Osteocyte (in vitro differentiated cells): Measurements from ENCODE around the gene SF3A1. TPM values are rescaled to one million over a fixed set of nuclear protein-coding genes. Genes with fewer than 3 reads are reported as not detected.

ENCODE experiments used
- DNase-seq: peaks from one replicate; pipeline ENCODE4 v3.0.0; 2021; ENCODE audit warnings: mixed read lengths; ENCODE audit not compliant: unreplicated experiment; ENCODE audit errors: extremely low spot score
- H3K27ac Mint-ChIP-seq: one replicate; pipeline ENCODE4 v1.8.0; 2021; ENCODE audit warnings: mild to moderate bottlenecking, mixed read lengths; ENCODE audit not compliant: unreplicated experiment
- H3K27me3 Mint-ChIP-seq: one replicate; pipeline ENCODE4 v1.8.0; 2021; ENCODE audit warnings: mixed read lengths; ENCODE audit not compliant: unreplicated experiment
- H3K36me3 Mint-ChIP-seq: one replicate; pipeline ENCODE4 v1.8.0; 2021; ENCODE audit warnings: mixed read lengths; ENCODE audit not compliant: unreplicated experiment
- H3K4me1 Mint-ChIP-seq: one replicate; pipeline ENCODE4 v1.8.0; 2021; ENCODE audit warnings: mixed read lengths; ENCODE audit not compliant: unreplicated experiment
- H3K4me3 Mint-ChIP-seq: one replicate; pipeline ENCODE4 v1.8.0; 2021; ENCODE audit warnings: mild to moderate bottlenecking, moderate library complexity, mixed read lengths; ENCODE audit not compliant: unreplicated experiment
- H3K9me3 Mint-ChIP-seq: one replicate; pipeline ENCODE4 v1.8.0; 2021; ENCODE audit warnings: mixed read lengths; ENCODE audit not compliant: unreplicated experiment
- total RNA-seq: library from RNA; stranded (reverse); gene quantifications from 2 replicates; pipeline ENCODE4 v1.2.1, GENCODE V29; 2021
- TF ChIP-seq, protein P1 (sequence below): fragments of 200-600 bp; sonication (generic); IDR thresholded peaks from 2 replicates; pipeline ENCODE4 v1.5.0; 2021; ENCODE audit warnings: antibody characterized with exemption, mild to moderate bottlenecking, moderate library complexity

SF3A1 gene
- total RNA-seq, 1 donor from 2014 or later, result 170 TPM

DNA sequence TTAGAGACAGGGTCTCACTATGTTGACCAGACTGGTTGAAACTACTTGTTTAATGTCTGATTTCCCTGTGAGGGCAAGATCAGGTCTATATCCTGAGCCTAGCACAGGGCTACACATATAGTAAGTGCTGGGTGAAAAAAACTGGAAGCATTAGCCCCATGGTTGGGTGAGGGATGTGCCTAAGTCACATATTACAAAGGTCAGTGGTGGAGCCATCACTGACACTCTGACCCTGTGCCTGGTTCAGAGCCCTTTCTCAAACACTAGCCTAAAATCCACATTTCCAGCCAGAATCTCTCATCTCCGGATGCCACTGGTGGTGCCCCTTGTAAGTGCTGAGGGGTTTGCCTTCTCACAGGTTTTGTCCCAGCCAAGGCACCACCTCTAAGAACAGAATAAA lies 38.9 kb downstream of the SF3A1 start:
- no peak overlapping the region for H3K4me3 Mint-ChIP-seq
- H3K27me3 Mint-ChIP-seq, result no peaks in the 10 kb centered on the region
- no peaks in the 10 kb centered on the region for H3K9me3 Mint-ChIP-seq
- no peak overlapping the region for H3K27ac Mint-ChIP-seq
- TF ChIP-seq, protein P1, sequence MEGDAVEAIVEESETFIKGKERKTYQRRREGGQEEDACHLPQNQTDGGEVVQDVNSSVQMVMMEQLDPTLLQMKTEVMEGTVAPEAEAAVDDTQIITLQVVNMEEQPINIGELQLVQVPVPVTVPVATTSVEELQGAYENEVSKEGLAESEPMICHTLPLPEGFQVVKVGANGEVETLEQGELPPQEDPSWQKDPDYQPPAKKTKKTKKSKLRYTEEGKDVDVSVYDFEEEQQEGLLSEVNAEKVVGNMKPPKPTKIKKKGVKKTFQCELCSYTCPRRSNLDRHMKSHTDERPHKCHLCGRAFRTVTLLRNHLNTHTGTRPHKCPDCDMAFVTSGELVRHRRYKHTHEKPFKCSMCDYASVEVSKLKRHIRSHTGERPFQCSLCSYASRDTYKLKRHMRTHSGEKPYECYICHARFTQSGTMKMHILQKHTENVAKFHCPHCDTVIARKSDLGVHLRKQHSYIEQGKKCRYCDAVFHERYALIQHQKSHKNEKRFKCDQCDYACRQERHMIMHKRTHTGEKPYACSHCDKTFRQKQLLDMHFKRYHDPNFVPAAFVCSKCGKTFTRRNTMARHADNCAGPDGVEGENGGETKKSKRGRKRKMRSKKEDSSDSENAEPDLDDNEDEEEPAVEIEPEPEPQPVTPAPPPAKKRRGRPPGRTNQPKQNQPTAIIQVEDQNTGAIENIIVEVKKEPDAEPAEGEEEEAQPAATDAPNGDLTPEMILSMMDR, result no peak
- peaks cover 18% of the 10 kb centered on the region for H3K4me1 Mint-ChIP-seq
- H3K36me3 Mint-ChIP-seq, result peaks cover 2% of the 10 kb centered on the region
- no peak for DNase-seq

DNA sequence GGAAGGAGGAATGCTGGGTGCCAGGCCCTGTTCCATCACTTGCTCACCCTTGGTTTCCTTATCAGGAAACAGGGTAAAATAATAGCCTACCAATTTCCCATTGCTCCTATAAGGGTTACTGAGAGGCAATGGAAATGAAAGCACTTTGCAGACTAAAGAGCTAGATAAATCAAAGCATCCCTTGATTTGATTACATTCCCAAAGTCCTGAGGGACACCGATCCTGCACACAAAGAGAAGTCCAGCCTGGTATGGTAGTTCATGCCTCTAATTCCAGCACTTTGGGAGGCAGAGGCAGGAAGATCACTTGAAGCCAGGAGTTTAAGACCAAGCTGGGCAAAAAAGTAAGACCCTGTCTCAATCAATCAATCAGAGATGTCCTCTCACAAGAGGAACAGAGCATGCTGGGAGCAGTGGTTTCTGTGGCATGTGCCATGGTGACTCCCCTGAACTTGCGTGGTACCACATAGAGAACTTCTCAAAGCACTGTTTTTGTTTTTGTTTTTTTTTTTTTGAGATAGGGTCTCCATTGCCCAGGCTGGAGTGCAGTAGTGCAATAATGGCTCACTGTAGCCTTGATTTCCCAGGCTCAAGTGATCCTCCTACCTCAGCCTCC lies 40.6 kb downstream of the SF3A1 start:
- H3K9me3 Mint-ChIP-seq, result no peaks in the 10 kb centered on the region
- H3K4me1 Mint-ChIP-seq, result peaks cover 31% of the 10 kb centered on the region
- no peak overlapping the region for H3K4me3 Mint-ChIP-seq
- no peaks in the 10 kb centered on the region for H3K27me3 Mint-ChIP-seq
- DNase-seq, result no peak
- TF ChIP-seq, protein P1, result no peak
- H3K36me3 Mint-ChIP-seq, result no peaks in the 10 kb centered on the region
- no peak overlapping the region for H3K27ac Mint-ChIP-seq

DNA sequence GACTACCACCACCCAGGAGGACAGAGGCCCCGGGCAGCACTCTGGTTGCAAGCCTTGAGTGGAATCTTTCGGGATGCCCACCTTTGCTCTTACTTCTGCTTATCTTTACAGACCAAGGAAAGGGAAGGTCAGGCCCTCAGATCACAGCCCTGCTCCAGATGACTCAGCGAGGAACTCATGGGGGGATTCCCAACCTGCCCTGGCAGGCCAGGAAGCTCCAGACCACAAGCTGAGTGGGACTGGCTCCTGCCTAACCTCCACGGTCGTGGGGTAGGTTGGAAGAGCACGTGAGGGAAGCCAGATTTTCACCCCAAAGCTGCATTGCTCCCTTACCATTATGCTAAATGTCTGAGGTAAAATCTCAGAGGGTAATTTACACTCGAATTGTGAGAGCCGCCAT lies 41.8 kb downstream of the SF3A1 start:
- H3K4me1 Mint-ChIP-seq, result peaks cover 36% of the 10 kb centered on the region
- no peak for DNase-seq

DNA sequence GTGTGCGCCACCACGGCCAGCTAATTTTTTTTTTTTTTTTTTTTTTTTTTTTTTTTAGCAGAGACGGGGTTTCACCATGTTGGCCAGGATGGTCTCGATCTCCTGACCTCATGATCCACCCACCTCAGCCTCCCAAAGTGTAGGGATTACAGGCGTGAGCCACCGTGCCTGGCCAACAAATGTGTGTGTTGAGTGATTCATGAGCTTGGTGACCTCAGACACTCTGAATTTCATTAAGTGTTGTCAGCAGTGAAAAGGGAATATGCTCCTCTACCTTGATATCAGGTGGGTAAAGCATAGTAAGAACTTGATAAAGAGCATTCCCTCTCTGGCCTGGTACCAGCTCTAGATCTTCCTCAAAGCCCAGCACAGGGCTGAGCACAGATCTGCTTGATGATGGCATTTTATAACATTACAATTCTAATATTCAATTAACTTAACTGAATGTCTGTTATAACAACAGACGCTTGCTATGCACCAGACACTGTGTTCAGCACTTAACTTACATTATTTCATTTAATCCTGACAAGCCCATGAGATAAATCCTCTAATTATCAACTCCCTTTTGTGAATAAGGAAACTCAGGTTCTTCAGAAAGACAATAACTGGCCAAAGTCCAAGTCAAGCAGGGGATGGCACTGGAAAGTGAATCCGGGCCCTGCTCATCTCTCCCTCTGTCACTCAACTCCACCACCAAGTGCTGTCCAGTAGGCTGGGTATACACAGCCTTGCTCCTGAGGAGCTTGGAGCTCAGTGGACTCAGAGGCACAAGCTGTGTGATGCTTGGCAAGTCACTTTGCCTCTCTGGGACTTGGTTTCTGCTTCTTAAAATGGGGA lies 42.9 kb downstream of the SF3A1 start:
- peaks cover 34% of the 10 kb centered on the region for H3K4me1 Mint-ChIP-seq
- no peak overlapping the region for H3K4me3 Mint-ChIP-seq
- peak overlapping the region; percentile 48 for H3K27ac Mint-ChIP-seq
- H3K27me3 Mint-ChIP-seq, result no peaks in the 10 kb centered on the region
- no peaks in the 10 kb centered on the region for H3K36me3 Mint-ChIP-seq
- TF ChIP-seq, protein P1, result no peak
- H3K9me3 Mint-ChIP-seq, result no peaks in the 10 kb centered on the region
- DNase-seq, result no peak

More for the DNA sequence above, 41.8 kb downstream of the SF3A1 start:
- no peaks in the 10 kb centered on the region for H3K9me3 Mint-ChIP-seq
- H3K27me3 Mint-ChIP-seq, result no peaks in the 10 kb centered on the region
- H3K36me3 Mint-ChIP-seq, result no peaks in the 10 kb centered on the region
- TF ChIP-seq, protein P1, result no peak
- H3K4me3 Mint-ChIP-seq, result no peak overlapping the region
- H3K27ac Mint-ChIP-seq, result no peak overlapping the region

DNA sequence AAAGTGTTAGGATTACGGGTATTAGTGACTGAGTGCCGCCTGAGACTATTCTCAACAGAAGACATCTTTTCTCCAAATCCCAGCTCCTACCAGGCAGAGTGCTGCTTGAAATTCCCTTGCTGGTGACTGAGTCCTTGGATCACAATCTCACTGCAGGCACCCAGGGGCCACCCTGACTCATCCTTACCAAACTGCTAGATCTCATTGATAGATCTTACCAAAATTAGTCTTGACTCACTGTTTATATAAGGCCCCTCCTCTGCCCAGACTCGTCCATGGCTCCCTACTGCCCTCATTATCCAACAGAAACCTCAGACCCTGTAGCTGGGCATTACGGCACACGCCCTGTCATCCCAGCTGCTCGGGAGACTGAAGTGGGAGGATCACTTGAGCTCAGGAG lies 44.6 kb downstream of the SF3A1 start:
- TF ChIP-seq, protein P1, result no peak
- peaks cover 41% of the 10 kb centered on the region for H3K4me1 Mint-ChIP-seq
- no peaks in the 10 kb centered on the region for H3K27me3 Mint-ChIP-seq
- H3K4me3 Mint-ChIP-seq, result no peak overlapping the region
- peaks cover 2% of the 10 kb centered on the region for H3K36me3 Mint-ChIP-seq
- no peaks in the 10 kb centered on the region for H3K9me3 Mint-ChIP-seq
- H3K27ac Mint-ChIP-seq, result peak overlapping the region; percentile 68
- no peak for DNase-seq
